WI38 (cell line): ENCODE data around the gene PCDHGB2.
"Not testable (repeated sequence)": the region's sequence is repeated elsewhere in the genome, so short reads cannot be mapped to it uniquely, and the experiment has no call there.

Source experiments
- H3K4me3 ChIP-seq: 2 replicates; pipeline ENCODE4 v1.5.1; 2011; ENCODE audit warnings: low read depth, mild to moderate bottlenecking, control low read depth, low read length
- TF ChIP-seq, protein P1 (sequence below): IDR thresholded peaks from 2 replicates; pipeline ENCODE4 v1.5.1; 2012; ENCODE audit warnings: low read depth, mild to moderate bottlenecking, control low read depth, low read length

The PCDHGB2 gene

GRCh38 chr5:141369994-141370848, 10.4 kb downstream of the PCDHGB2 start, which contains the start of gene PCDHGB3:
Gene PCDHGB3, plus strand, starts transcription at chr5:141370242. Its CDS starts 153 bp downstream, at chr5:141370395.
- TF ChIP-seq, protein P1, sequence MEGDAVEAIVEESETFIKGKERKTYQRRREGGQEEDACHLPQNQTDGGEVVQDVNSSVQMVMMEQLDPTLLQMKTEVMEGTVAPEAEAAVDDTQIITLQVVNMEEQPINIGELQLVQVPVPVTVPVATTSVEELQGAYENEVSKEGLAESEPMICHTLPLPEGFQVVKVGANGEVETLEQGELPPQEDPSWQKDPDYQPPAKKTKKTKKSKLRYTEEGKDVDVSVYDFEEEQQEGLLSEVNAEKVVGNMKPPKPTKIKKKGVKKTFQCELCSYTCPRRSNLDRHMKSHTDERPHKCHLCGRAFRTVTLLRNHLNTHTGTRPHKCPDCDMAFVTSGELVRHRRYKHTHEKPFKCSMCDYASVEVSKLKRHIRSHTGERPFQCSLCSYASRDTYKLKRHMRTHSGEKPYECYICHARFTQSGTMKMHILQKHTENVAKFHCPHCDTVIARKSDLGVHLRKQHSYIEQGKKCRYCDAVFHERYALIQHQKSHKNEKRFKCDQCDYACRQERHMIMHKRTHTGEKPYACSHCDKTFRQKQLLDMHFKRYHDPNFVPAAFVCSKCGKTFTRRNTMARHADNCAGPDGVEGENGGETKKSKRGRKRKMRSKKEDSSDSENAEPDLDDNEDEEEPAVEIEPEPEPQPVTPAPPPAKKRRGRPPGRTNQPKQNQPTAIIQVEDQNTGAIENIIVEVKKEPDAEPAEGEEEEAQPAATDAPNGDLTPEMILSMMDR: peak; percentile 53
- H3K4me3 ChIP-seq: peak within 1 kb of the TSS; percentile 53

- TF ChIP-seq, protein P1: no peak
- no peak overlapping the region for H3K4me3 ChIP-seq
These were observed 12.0 kb downstream of the PCDHGB2 start for GRCh38 chr5:141371572-141372475.

GRCh38 chr5:141373673-141374317, 14.0 kb downstream of the PCDHGB2 start, which contains the start of gene PCDHGA6:
Gene PCDHGA6, plus strand, starts transcription at chr5:141373891. Its CDS starts 193 bp downstream, at chr5:141374084.
- TF ChIP-seq, protein P1: peak; percentile 37; the same call in 1 of the 2 replicates
- no peak within 1 kb of the TSS for H3K4me3 ChIP-seq

DNA sequence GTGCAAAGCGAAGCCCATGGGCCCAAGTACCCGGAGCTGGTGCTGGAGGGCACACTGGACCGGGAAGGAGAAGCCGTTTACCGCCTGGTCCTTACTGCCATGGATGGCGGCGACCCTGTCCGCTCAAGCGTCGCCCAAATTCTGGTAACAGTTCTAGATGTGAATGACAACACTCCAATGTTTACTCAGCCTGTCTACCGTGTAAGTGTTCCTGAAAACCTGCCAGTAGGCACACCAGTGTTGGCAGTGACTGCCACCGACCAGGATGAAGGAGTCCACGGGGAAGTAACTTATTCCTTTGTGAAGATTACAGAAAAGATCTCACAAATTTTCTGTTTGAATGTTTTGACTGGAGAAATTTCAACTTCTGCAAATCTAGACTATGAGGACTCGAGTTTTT, 14.8 kb downstream of the PCDHGB2 start:
- no peak overlapping the region for H3K4me3 ChIP-seq
- TF ChIP-seq, protein P1: no peak

DNA sequence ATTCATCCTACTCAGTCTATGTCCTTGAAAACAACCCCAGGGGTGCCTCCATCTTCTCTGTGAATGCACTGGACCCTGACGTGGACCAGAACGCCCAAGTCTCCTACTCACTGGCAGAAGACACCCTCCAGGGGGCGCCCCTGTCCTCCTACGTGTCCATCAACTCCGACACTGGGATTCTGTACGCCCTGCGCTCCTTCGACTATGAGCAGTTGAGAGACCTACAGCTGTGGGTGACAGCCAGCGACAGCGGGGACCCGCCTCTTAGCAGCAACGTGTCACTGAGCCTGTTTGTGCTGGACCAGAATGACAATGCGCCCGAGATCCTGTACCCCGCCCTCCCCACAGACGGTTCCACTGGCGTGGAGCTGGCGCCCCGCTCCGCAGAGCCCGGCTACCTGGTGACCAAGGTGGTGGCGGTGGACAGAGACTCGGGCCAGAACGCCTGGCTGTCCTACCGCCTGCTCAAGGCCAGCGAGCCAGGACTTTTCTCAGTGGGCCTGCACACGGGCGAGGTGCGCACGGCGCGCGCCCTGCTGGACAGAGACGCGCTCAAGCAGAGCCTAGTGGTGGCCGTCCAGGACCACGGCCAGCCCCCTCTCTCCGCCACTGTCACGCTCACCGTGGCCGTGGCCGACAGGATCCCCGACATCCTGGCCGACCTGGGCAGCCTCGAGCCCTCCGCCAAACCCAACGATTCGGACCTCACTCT, 15.8 kb downstream of the PCDHGB2 start:
- H3K4me3 ChIP-seq: not testable (repeated sequence)

DNA sequence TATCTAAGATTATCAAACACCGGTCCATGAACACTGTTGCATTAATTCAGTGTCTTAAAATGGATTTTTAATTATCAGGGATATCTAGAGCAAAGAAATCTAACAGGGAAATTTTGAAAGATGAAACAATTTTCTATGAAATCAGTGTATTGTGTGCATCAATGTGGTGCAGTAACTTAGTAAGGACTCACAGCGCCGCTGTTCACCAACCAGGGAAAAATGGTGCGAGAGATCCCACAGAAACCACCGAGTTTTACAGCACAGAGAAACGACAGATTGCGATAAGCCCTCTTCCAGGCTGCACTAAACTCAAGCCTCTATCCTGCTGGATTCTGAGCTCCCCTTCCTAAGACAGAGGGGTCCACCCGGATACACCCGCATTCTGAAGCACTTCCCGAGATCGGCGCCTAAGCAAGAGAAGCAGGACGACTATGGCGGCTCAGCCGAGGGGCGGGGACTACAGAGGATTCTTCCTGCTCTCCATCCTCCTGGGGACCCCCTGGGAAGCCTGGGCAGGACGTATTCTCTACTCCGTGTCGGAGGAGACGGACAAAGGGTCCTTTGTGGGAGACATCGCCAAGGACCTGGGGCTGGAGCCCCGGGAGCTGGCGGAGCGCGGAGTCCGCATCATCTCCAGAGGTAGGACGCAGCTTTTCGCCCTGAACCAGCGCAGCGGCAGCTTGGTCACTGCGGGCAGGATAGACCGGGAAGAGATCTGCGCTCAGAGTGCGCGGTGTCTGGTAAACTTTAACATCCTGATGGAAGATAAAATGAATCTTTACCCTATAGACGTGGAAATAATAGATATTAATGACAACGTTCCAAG, 22.9 kb downstream of the PCDHGB2 start, which contains the start of gene PCDHGA7:
Gene PCDHGA7, plus strand, starts transcription at position 274 of the 826 bp plus-strand sequence. Its CDS starts 158 bp downstream, at position 432.
- peak within 1 kb of the TSS; percentile 53 for H3K4me3 ChIP-seq
- TF ChIP-seq, protein P1: peak; percentile 28; the same call in 1 of the 2 replicates
